HG03159 (cell line): ENCODE measurements around the gene FOSL2.

Source experiments
- ATAC-seq: cut with Tn5 transposase; IDR thresholded peaks from one replicate; pipeline ENCODE4 v1.9.1; 2021; ENCODE audit warnings: mild to moderate bottlenecking, moderate library complexity; ENCODE audit not compliant: unreplicated experiment

The FOSL2 gene

GRCh38 chr2:28447086-28447485 lies 54.4 kb downstream of the FOSL2 start:
- ATAC-seq = no peak

- no peak for ATAC-seq
These were observed 55.5 kb downstream of the FOSL2 start for GRCh38 chr2:28447943-28448792.

GRCh38 chr2:28448793-28449100 lies 56.1 kb downstream of the FOSL2 start:
- no peak for ATAC-seq

GRCh38 chr2:28449126-28449487 lies 56.4 kb downstream of the FOSL2 start:
- ATAC-seq = no peak

- no peak for ATAC-seq
These were observed 57.1 kb downstream of the FOSL2 start for GRCh38 chr2:28449488-28450395.

GRCh38 chr2:28450901-28451565 lies 58.4 kb downstream of the FOSL2 start:
- ATAC-seq = no peak

- ATAC-seq = no peak
These were observed 59.3 kb downstream of the FOSL2 start for GRCh38 chr2:28451793-28452533.

GRCh38 chr2:28452534-28453081 lies 60.0 kb downstream of the FOSL2 start:
- ATAC-seq = no peak

- no peak for ATAC-seq
These were observed 60.7 kb downstream of the FOSL2 start for GRCh38 chr2:28453396-28453795.

- no peak for ATAC-seq
These were observed 61.6 kb downstream of the FOSL2 start for GRCh38 chr2:28454016-28454930.

GRCh38 chr2:28457237-28457636 lies 64.6 kb downstream of the FOSL2 start:
- ATAC-seq = no peak

GRCh38 chr2:28461056-28461455 lies 68.4 kb downstream of the FOSL2 start:
- no peak for ATAC-seq

GRCh38 chr2:28462122-28462521 lies 69.5 kb downstream of the FOSL2 start:
- ATAC-seq = no peak

- no peak for ATAC-seq
These were observed 70.7 kb downstream of the FOSL2 start for GRCh38 chr2:28463211-28463816.

- ATAC-seq = no peak
These were observed 71.2 kb downstream of the FOSL2 start for GRCh38 chr2:28463893-28464292.

GRCh38 chr2:28465148-28465885 lies 72.7 kb downstream of the FOSL2 start:
- ATAC-seq = no peak
